Omental fat pad (tissue), 4 donors: Measurements from ENCODE around the gene C11orf52. TPM values are rescaled to one million over a fixed set of nuclear protein-coding genes. Genes with fewer than 3 reads are reported as not detected.

ENCODE experiments used
- ATAC-seq: fragments of 150-250 bp; one replicate; pipeline ENCODE4 v1.9.1; 2016; ENCODE audit warnings: mild to moderate bottlenecking, moderate library complexity; ENCODE audit not compliant: low FRiP score
- DNase-seq: peaks from one replicate; pipeline ENCODE4 v3.0.0-alpha.2; 2019; ENCODE audit warnings: low spot score
- CTCF ChIP-seq, 3 donors: fragments of 450-650 bp; IDR thresholded peaks; one replicate each; pipeline ENCODE4 v1.5.1; 2016 to 2017; ENCODE audit warnings: antibody characterized with exemption in 3 of 3, mild to moderate bottlenecking in 3 of 3, moderate library complexity in 2 of 3
- total RNA-seq, 4 donors: library from RNA; depleted of rRNA; stranded (reverse); fragments of >200 nt; gene quantifications; one replicate each; pipeline ENCODE4 v1.1.0, GENCODE V29; 2016

Gene C11orf52
- total RNA-seq, 4 donors from 2014 or later, result 3.4 to 7.9 (median 7.5) TPM; not detected in 1

GRCh38 chr11:111906680-111907079 lies 12.0 kb upstream of the C11orf52 start:
- no peak for ATAC-seq

GRCh38 chr11:111908639-111909305 lies 9.9 kb upstream of the C11orf52 start:
- DNase-seq, result no peak
- no peak for TF ChIP-seq CTCF (IDR thresholded peaks at IDR 0.05)
- no peak for ATAC-seq

More at GRCh38 chr11:111906680-111907079, 12.0 kb upstream of the C11orf52 start:
- no peak for TF ChIP-seq CTCF (IDR thresholded peaks at IDR 0.05)
- DNase-seq, result no peak

- DNase-seq, result no peak
- no peak for TF ChIP-seq CTCF (IDR thresholded peaks at IDR 0.05)
- ATAC-seq, result no peak
Observed at GRCh38 chr11:111909378-111909777, 9.3 kb upstream of the C11orf52 start.

GRCh38 chr11:111910676-111911562 lies 7.8 kb upstream of the C11orf52 start:
- TF ChIP-seq CTCF (IDR thresholded peaks at IDR 0.05), result no peak
- no peak for ATAC-seq
- no peak for DNase-seq

- TF ChIP-seq CTCF (IDR thresholded peaks at IDR 0.05), result no peak
- DNase-seq (no peak), ATAC-seq (peak; percentile 67)
Observed at GRCh38 chr11:111911563-111912401, 6.9 kb upstream of the C11orf52 start, which contains the start of gene CRYAB. CRYAB (minus strand) TSS chr11:111911770; CDS start chr11:111911724, 46 bp downstream.

- ATAC-seq, result no peak
- DNase-seq, result no peak
- TF ChIP-seq CTCF (IDR thresholded peaks at IDR 0.05), result no peak
Observed at GRCh38 chr11:111912535-111912934, 6.2 kb upstream of the C11orf52 start, which contains the start of gene HSPB2. HSPB2 (plus strand) TSS chr11:111912734; CDS start chr11:111912830, 96 bp downstream.
